GM19025 (cell line): ENCODE measurements around the gene PDHX.
"Not testable (repeated sequence)": the region's sequence is repeated elsewhere in the genome, so short reads cannot be mapped to it uniquely, and the experiment has no call there.

ENCODE experiments used
- ATAC-seq: cut with Tn5 transposase; IDR thresholded peaks from one replicate; pipeline ENCODE4 v1.9.1; 2021; ENCODE audit warnings: mild to moderate bottlenecking, low read depth, moderate library complexity; ENCODE audit not compliant: unreplicated experiment

Gene PDHX

GRCh38 chr11:34916015-34916842, at the start of gene PDHX, which contains the start of gene APIP:
TSS of gene PDHX (plus strand) at chr11:34916618. CDS start at chr11:34916656, 38 bp downstream.
TSS of gene APIP (minus strand) at chr11:34916379. CDS start at chr11:34916284, 95 bp downstream.
- peak; percentile 89 for ATAC-seq

GRCh38 chr11:34869425-34869824, 47.0 kb upstream of the PDHX start:
- no peak for ATAC-seq

GRCh38 chr11:34870548-34871196, 45.7 kb upstream of the PDHX start:
- no peak for ATAC-seq

GRCh38 chr11:34874202-34874601, 42.2 kb upstream of the PDHX start:
- ATAC-seq = no peak

- ATAC-seq = no peak
Measured at GRCh38 chr11:34877375-34877975, 38.9 kb upstream of the PDHX start.

- ATAC-seq = no peak
Measured at GRCh38 chr11:34881900-34882299, 34.5 kb upstream of the PDHX start.

GRCh38 chr11:34886609-34887008, 29.8 kb upstream of the PDHX start:
- no peak for ATAC-seq

GRCh38 chr11:34887260-34887659, 29.2 kb upstream of the PDHX start:
- ATAC-seq = no peak

- ATAC-seq = no peak
Measured at GRCh38 chr11:34890089-34890488, 26.3 kb upstream of the PDHX start.

GRCh38 chr11:34890812-34891211, 25.6 kb upstream of the PDHX start:
- ATAC-seq = no peak

GRCh38 chr11:34891611-34892010, 24.8 kb upstream of the PDHX start:
- no peak for ATAC-seq

- no peak for ATAC-seq
Measured at GRCh38 chr11:34893416-34893815, 23.0 kb upstream of the PDHX start.

- ATAC-seq = not testable (repeated sequence)
Measured at GRCh38 chr11:34896191-34896590, 20.2 kb upstream of the PDHX start.

GRCh38 chr11:34897171-34897870, 19.1 kb upstream of the PDHX start:
- ATAC-seq = no peak

- ATAC-seq = no peak
Measured at GRCh38 chr11:34898474-34898873, 17.9 kb upstream of the PDHX start.

- no peak for ATAC-seq
Measured at GRCh38 chr11:34899633-34900016, 16.8 kb upstream of the PDHX start.

GRCh38 chr11:34904421-34904955, 11.9 kb upstream of the PDHX start:
- ATAC-seq = no peak

- no peak for ATAC-seq
Measured at GRCh38 chr11:34905666-34906065, 10.8 kb upstream of the PDHX start.

GRCh38 chr11:34907934-34908593, 8.4 kb upstream of the PDHX start:
- no peak for ATAC-seq

- ATAC-seq = no peak
Measured at GRCh38 chr11:34909415-34909814, 7.0 kb upstream of the PDHX start.
